ENCODE results near the gene PLD4.

DNA sequence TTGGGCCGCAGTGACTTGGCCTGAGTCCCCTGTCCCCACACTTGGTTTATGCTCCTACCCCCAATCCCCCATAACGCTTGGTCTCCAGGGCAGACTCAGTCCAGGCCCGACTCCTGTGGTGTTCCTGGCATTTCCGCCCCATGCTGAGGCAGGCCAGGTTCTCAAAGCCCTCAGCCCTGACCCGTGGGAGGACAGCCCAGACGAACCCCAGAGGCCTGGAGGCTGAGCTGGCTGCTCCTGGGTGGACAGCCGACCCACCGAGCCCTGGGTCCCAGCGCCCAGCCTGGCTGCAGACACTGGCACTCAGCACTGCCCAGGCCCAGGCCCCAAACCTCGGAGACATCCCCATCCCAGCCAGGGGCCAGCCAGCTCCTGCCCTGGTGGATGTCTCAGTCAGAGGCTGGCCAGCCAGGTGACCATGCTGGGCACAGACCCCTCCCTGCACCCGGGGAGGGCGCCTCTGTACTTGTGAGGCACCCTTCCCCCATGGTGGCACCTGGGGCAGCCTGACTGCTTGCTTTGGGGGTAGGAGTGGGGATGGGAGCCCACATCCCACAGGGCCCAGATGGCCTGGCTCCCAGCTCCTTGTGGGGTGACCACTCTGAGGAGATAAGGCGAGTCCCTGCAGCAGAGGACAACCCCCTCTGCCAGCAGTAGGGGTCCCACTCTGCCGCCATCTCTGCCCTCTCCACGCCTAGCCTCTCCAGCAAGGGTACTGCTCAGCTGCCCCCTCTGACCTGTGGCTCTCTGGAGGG is 1.4 kb downstream of the PLD4 start:
- TF ChIP-seq, protein P1, sequence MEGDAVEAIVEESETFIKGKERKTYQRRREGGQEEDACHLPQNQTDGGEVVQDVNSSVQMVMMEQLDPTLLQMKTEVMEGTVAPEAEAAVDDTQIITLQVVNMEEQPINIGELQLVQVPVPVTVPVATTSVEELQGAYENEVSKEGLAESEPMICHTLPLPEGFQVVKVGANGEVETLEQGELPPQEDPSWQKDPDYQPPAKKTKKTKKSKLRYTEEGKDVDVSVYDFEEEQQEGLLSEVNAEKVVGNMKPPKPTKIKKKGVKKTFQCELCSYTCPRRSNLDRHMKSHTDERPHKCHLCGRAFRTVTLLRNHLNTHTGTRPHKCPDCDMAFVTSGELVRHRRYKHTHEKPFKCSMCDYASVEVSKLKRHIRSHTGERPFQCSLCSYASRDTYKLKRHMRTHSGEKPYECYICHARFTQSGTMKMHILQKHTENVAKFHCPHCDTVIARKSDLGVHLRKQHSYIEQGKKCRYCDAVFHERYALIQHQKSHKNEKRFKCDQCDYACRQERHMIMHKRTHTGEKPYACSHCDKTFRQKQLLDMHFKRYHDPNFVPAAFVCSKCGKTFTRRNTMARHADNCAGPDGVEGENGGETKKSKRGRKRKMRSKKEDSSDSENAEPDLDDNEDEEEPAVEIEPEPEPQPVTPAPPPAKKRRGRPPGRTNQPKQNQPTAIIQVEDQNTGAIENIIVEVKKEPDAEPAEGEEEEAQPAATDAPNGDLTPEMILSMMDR (conservative IDR thresholded peaks at IDR 0.05 in 1 of 2, IDR thresholded peaks at IDR 0.05 in 1 of 2; ENCODE audit: extremely low read depth in 1 of 2, insufficient read depth in 1 of 2, low read depth in 1 of 2, low read length in 2 of 2), result no peak
- TF ChIP-seq EZH2 (IDR thresholded peaks at IDR 0.05; ENCODE audit: borderline replicate concordance, low read length), result no peak
